HG03175 (cell line): ENCODE results near the gene SERINC4.
"Not testable (repeated sequence)": the region's sequence is repeated elsewhere in the genome, so short reads cannot be mapped to it uniquely, and the experiment has no call there.

ENCODE experiments used
- ATAC-seq: cut with Tn5 transposase; IDR thresholded peaks from one replicate; pipeline ENCODE4 v1.9.1; 2021; ENCODE audit warnings: mild to moderate bottlenecking, moderate library complexity; ENCODE audit not compliant: unreplicated experiment

Gene SERINC4

DNA sequence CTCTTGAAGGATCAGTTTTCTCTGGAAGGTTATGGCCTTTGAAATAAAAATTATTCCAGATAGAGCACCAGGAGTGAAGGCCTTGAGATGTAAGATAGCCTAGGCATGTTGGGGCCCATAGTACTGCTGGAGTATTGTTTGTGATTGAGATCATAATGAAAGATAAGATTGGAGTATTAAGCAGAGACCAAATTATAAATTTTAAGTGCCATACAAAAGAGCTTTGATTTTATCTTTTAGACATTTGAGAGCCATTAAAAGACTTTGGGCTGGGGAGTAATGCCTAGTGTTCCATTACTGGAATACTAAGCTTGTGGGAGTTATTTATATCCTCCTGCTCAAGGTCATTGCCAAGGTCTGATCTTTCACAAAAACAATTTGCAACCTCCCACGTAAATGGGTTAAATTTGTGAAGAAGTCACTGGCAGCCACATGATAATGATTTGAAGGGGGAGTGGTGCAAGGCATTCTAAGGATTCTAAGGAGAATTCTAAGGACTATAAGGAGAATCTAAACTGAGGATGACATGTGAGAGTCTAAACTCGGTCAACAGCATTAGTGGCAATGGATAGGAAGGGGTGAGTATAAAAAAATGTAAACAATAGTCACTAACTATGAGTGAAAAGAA lies 36.1 kb downstream of the SERINC4 start:
- no peak for ATAC-seq

GRCh38 chr15:43762824-43763223 lies 37.2 kb downstream of the SERINC4 start:
- no peak for ATAC-seq

DNA sequence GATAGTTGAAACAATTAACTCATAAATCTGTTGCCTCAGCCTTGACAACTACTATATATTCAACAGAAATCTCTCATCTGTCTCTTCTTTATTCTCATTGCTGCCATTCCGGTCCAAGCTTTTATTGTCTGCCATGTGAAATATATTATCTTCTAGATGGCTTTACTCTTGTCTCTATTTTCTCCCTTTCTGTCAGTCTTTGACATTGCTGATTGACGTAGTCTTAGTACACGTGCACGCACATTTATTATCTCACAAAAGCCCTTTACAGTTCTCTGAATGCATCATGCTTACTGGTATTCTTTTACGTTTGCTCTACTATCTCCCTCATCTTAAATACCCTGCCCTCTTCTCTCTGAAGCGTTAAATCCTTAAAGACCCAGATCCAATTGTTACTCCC lies 48.1 kb downstream of the SERINC4 start:
- no peak for ATAC-seq

GRCh38 chr15:43749690-43750345 lies 50.2 kb downstream of the SERINC4 start:
- ATAC-seq, result peak; percentile 44

DNA sequence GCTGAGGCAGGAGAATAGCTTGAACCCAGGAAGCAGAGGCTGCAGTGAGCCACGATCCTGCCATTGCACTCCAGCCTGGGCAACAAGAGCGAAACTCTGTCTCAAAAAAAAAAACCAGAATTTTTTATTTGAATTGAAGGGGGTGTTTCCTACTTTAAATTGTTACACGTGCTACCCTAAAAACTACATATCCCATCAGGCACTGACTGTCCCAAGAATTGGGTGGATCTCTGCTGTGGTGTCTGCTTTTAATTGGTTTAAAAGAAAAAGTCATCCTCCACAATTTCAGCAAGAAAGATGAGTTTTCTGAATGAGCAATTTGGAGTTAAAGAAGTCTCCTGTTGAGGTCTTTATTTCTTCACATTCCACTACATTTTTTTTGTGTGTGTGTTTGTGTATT lies 51.6 kb downstream of the SERINC4 start:
- no peak for ATAC-seq

GRCh38 chr15:43746903-43747309 lies 53.1 kb downstream of the SERINC4 start:
- ATAC-seq, result not testable (repeated sequence)

GRCh38 chr15:43746245-43746902 lies 53.6 kb downstream of the SERINC4 start, which contains the start of gene PDIA3:
TSS of gene PDIA3 (plus strand) at chr15:43746438. CDS start at chr15:43746540, 102 bp downstream.
- peak; percentile 76 for ATAC-seq
